Measurements from ENCODE around the gene CLEC2A.

Gene CLEC2A

DNA sequence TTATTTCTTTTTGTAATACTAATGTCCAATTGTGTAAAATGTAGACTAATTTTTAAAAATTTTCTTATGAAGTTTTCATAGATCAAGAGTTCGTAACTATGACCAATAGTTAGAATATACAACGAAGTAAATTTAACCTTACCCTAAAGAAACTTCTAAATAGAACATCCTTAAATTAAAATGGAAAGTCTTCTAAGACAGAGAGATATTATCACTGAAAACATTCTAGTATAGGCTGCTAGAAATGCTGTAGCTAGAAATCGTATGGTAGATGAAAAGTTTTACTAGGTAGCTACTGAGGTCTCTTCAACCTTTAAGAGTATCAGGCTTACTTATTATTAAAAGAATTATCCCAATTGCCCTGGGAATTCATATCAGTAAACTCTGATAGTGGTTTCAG is 925 bp downstream of the CLEC2A start:
- DNase-seq = no peak

DNA sequence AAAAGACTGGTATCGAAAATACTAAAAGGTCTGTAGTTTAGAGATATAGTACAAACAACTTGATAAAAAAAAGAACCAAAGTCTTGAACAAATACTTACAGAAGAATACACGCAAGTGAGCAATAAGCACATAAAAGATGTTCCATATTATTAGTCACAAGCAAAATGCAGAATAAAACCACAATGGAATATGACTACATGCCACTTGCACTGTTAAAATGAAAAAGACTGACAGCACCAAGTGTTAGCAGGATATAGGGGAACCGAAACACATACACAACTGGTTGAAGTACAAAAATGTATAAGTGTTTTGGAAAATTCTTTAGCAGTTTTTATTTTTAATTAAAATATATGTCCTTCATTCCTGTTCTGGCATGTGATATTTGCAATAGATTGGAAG is 3.6 kb downstream of the CLEC2A start:
- no peak for DNase-seq

DNA sequence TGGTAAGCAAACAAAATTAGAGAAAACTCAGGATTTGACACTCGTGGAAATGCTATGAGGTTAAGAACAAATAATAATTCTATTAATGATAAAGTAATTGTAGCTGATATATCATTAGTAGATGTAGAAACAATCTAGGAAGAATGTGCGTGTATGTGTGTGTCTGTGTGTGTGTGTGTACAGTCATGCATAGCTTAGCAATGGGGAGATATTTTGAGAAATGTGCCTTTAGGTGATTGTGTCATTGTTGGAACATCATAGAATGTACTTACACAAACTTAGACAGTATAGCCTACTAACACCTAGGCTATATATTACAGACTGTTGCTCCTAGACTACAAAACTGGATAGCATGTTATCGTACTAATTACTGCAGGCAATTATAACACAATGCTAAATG is 5.3 kb downstream of the CLEC2A start:
- no peak for DNase-seq

DNA sequence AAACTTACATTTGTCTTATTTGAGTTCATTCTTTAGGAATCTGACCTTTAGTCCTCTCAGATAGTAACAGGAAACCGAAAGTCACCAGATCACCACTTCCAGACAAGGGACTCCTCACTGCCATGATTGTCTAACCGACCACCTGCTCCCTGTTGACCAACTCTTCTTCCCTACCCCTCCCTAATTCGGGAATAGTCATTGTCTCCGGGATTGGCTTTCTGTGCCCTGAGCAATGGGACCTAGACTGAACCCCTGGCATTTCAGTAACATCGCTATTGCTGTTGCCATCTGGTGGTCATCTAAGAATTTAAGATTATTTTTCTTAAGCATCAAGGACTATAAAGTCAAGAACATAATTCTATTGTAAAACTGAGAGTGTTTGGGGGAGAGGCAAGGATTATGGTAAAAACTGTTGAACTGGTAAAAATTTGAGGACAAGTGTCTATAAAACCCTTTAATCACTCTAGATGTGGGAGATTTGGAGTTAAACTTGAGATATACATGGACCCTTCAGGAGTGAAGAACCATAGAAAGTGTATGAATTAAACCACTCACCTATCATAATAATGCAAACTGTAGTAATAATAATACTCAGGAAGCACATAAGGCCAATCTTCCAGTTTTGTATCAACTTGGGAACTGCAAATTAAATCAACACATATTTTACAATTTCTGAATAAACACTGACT is 6.3 kb downstream of the CLEC2A start:
- DNase-seq = no peak

DNA sequence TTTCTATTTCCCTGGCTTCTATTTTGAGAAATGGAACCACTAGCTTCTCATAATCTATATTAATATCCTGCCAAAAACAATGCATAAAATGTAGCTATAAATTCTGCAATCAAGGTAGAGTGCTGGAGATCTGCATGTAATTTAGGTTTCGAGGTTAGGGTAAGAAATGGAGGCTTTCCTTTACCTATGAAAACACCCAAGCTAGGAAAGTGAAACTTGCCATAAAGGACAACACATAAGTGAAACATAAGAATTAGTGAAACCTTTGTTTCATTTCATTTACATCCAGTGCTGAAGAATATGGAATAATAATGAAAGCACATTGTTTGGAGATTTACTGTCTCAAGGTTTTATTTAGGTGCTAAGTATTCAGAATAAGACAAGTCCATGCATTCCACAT is 9.7 kb downstream of the CLEC2A start:
- no peak for DNase-seq

DNA sequence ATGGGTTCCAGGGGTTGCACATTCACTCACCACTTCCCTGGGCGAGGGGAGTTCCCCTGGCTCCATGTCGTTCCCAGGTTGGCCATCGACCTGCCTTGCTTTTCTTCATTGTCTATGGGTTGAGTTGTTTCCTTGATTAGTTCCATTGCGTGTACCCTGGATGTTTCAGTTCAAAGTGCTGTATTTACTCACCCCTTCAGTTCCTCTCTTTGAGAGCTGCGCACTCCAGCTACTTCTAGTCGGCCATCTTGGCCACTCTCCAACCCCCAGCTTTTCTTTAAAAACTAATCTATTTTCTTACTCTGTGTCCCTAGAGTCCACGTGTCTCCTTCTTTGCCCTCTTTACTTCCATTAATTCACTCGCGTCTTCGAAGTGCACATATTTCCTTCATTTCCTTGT is 11.7 kb downstream of the CLEC2A start:
- DNase-seq = no peak

DNA sequence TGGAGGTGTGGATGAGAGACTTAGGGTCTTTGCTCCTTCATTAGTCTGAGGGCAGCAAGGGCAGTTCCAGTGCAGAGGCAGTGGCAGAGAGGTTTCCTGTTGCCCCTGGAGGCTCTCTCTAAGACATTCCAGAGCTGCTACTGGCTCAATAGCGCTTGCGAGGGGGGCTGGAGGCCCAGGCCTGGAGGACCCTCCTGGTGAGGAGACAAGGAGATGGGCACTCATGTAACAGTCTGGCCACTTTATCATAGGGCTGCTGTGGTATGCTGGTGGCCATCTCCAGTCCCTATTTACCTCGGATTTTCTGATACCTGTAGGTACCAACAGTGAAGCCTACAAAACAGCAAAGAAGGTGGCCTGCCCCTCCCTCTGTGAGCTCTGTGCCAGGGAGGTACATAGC is 12.7 kb downstream of the CLEC2A start:
- no peak for DNase-seq

DNA sequence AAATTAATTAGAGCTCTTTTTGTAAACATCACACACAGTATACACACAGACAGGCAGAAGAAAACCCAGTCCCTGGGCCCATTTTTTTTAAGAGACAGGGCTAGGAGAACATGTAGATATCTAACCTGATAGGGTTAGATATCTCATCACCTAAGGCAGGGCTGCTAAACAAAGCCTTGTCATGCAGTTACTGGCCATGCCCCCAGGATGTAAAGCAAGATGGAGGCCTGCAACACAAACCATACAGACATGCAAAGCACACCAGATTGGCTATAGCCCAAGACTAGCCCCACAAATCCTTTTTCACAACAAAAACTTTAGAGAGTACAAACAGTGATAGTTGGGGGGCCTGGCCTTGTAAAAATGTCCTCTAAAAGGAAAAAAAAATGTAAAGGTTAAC is 20.5 kb downstream of the CLEC2A start:
- no peak for DNase-seq

DNA sequence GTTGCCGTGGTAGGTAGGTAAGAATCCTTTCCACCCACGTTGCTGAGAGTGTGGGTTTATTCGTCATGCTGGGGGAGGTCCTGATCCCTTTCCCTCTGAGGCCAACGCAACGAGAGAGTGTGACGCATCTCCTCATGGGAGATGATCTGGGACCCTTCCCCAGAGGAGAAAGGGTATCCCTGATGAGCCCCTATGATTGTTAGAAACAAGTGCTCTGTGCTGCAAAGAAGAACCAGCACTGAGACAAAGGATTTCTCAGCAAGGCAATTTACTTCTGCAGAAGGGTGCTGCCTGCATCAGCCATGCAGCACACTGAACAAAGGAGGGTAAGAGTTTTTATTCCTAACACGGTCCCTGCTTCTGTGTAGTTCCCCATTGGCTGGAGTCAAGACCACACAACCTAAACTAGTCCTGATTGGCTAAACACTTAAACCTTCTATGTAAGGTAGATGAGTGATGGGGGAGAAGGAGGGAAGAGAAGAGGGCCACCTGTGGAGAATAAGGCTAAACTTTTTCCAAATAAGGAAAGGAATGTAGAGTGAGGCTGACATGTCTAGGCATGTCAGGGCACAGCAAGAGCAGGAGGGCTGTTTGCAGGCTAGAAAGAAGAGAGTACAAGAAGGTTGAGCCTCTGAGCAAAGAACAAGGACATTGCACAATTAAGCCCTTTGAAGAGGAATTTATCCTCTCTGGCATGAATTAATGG is 21.3 kb downstream of the CLEC2A start:
- DNase-seq = peak; percentile 90

DNA sequence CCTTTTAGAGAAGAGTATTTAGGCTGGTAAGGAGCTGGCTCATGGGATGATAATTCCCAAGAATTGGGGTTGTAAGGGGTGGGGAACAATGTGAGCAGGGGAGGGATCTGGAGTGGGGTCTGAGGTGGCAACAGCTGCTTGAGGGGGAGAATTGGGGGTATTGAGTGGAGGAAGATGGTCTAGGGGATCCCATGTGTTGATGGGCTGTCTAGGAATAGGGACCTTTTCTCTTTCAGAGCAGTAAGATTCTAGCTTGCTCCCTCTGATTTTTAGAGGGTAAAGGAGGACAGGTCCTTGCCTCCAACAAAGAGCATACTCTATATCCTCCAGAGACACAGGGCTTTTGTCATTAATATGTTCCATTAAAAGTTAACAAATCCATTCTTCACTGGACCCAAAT is 22.4 kb downstream of the CLEC2A start:
- no peak for DNase-seq

DNA sequence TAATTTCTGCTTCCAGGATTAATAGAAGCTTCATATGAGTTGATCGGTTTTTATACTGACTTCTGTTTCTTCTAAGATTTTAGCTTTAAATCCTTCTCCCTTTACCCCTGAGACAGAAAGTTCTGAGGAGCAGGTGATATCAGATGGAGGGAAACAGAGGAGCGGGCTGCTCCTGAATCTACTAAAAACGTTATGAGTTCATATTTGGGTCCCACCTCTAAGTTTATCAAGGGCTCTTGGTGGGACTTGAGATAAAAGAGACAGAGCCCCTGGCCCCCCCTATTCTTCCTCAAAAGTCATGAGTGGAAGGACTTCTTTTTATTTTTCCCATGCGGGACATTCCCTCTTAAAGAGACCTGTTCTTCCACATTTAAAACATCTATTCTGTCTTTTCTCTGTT is 23.8 kb downstream of the CLEC2A start:
- DNase-seq = no peak

DNA sequence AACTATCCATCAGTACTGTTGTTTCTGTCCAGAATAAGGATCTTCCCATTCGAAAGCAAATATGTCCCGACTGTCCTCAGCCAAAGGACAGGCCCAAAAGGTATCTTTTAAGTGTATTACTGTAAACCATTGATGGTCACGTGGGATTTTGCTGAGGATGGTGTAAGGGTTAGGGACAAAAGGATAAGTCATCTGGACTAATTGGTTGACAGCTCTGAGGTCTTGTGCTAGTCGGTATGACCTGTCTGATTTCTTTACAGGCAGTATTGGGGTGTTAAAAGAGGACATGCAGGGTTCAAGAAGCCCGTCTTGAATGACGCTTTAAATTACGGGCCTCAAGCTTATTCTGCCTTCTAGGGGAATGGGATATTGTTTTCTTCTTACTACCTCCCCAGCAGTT is 24.4 kb downstream of the CLEC2A start:
- DNase-seq = no peak

DNA sequence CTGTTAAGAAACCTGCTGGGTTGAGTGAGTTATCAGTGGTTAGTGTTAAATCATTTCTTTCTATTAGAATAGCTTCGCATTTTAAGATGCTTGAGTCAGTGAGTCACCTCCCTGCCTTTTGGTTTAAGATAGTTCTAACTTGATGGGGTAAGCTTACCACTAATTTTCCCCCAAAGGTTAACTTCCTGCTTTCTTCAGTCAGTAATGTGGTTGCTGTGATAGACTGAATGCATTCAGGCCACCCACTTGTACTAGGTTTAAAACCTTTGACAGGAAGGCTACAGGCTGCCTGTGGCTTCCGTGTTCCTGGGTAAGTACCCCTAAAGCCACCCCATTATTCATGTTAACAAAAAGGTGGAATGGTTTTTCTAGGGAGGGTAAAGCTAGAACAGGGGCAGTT is 25.3 kb downstream of the CLEC2A start:
- DNase-seq = no peak

DNA sequence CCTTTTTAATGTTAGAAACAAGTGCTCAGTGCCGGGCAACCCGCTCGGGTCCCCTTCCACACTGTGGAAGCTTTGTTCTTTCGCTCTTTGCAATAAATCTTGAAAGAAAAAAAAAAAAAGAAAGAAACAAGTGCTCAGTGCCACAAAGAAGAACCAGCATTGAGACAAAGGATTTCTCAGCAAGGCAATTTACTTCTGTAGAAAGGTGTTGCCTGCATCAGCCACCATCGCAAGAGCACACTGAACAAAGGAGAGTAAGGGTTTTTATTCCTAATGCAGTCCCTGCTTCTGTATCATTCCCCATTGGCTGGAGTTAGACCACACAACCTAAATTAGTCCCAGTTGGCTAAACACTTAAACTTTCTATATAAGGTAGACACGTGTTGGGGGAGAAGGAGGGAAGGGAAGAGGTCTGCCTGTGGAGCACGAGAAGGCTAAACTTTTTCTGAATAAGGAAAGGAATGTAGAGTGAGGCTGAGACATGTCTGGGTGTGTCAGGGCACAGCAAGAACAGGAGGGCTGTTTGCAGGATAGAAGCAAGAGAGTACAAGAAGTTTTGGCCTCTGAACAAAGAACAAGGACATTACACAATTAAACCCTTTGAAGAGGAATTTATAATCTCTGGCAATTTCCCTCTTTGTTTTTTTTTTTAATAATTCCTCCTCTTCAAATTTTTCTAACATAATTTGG is 29.5 kb downstream of the CLEC2A start:
- DNase-seq = no peak

DNA sequence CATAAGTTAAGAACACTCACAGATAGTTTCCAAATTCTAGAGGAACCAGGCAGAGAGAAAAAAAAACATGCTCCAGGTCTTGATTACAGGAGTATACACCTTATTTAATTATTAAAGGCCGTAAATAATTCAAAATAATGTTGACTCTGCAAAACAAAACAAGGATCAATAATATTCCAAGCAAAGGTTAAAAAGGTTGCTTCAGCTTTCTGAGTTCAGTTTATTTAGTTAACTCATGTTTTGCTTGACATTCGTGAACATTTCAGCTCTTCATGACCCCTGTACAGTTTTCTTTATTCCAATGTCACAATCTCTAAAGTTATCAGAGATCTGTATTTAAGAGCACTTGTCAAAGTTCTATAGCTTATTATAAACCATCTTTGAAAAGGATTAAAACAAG is 31.2 kb downstream of the CLEC2A start:
- no peak for DNase-seq

DNA sequence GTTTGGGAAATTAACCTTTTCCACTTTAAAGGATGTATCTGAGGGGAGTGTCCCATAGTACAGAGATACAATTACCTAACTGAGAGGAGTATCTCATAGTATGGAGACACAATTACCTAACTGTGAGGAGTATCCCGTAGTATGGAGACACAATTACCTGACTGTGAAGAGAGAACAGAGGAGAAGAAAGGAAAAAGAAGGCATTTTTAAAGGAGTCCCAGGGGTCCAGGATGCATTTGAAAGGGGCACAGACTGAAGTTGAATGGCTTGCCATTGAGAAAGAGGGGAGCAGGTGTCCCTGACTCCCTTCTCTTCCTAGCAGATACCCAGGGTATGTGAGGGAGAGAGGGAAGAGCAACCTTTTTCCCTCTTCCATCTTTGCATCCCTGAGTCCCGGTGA is 33.0 kb downstream of the CLEC2A start:
- DNase-seq = no peak

DNA sequence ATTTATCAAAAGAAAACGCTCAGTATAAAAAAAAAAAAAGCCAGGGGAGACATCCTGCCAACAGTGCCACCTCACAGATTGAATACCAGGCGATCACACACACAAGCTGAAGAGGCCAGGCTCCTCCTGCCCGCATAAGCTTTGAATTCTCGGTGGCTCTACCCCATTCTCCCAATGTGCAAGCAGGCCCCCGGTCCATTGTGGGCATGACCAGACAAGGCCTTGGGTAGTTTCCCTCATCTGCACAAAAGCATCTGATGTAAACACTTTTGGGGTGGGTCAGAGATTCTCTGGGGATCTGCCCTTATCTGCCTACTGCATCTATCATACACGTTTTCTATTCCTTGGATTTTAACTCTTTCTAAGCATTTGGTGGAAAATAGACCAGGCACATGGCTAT is 34.6 kb downstream of the CLEC2A start:
- DNase-seq = no peak

DNA sequence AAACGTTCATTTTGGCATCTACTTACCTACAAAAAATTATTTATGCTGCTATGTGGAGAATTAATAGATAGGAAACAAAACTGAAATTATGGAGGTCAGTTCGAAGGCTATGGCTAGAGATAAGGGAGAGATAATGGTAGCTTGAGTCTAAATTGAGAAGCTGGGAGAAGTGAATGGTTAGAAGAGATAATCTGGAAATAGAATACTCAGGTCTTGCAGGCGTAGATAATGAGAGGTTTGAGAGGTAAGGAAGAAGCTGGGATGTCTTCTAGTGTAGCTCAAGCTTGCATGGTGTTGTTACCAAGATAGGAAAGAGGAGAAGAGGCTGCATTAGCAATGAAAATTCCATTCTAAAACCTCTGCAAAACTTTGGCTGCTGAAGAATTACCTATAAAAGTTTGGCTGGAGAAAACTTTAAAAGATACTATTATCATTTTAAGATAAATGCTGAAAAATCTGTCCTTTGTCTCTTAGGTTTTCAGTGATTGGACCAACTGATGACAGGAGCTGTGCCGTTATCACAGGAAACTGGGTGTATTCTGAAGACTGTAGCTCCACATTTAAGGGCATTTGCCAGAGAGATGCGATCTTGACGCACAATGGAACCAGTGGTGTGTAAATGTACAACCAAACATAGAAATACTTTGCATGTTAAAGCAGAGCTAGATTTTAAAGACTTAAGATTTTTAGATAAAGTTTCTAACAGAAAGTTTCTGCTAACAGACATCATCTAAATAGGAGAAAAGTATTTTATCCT is 36.8 kb downstream of the CLEC2A start:
- DNase-seq = no peak

DNA sequence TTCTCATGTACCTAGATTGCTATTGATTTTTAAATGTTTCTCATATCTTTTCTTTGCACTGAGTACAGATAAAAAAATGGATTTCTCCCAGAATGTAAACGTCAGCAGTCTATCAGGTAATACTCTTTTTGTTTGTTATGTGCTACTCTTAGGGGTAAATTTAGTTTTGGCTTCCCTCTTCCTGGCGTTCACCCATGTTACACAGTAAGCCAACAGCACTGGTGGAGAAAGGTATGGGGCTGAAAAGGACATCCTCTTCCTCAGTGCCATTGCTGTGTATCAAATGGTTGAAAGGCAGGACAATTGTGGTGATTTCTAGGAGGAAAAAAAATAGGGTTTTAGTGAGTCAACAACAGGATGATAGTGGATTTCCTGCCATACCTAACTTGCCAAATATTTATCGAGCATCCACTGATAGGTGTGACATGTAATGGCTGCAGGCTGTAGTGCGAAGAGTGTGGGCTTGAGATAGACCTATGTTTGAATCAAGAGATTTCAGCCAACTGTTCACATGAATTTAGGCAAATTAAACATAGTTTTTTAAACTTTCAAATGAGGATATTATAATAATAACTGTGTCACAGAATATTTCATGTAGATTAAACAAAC is 43.4 kb downstream of the CLEC2A start:
- DNase-seq = no peak

DNA sequence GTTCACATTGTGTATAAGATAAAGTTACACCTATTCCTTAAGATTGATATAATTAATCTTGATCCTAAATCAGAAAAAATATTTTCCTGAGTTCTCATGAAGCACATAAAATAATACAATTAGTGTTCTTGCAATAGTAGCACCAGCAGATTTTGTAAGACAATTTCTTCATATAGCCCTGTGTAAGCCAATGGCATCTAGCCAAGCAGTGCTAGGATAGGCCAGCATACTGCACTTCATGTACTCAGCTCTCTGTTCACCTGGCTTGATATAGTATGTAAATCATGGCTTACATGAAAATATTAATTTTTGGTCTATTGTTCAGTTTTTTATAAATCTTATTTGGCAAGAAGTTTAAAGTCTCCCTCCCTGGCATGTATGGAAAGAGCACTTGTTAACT is 49.0 kb downstream of the CLEC2A start:
- no peak for DNase-seq

DNA sequence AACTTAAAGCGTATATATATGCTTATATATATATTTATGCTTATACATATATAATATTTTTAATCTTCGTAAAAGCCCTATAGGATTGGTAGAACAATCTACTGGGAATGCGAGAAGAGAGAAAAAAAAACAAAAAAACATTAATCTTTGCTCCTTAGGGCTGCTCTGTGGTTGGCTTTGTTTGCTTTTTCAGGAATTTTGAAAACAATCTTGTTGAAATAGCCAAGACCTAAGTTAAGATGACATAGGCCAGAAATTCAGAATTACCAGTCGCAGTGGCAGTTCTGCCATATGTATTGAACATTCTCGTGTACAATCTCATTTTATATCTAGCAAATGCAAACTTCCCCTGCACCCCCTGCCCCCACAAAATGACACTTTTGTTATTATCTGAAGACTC is 50.2 kb downstream of the CLEC2A start:
- DNase-seq = no peak

DNA sequence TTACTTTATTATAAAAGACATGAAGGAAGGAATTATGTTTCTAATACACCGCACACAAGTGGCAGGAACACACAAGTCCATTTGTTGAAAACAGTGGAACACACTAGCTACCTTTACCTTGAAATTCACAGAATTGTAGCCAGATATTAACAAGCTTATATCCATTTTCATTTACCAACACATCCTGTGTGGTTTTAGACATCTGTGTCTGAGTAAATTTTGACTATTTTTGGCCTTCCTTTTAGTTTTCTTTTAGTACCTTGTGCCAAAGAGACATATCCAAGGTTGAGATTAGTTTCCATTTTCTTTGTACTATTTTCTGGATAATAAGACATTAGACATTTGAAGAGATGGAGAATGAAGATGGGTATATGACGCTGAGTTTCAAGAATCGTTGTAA is 50.9 kb downstream of the CLEC2A start, which contains the start of gene KLRF2:
Gene KLRF2 (plus strand): TSS at position 244 of the 400 bp plus-strand sequence. CDS start 107 bp downstream, at position 351.
- DNase-seq = no peak

DNA sequence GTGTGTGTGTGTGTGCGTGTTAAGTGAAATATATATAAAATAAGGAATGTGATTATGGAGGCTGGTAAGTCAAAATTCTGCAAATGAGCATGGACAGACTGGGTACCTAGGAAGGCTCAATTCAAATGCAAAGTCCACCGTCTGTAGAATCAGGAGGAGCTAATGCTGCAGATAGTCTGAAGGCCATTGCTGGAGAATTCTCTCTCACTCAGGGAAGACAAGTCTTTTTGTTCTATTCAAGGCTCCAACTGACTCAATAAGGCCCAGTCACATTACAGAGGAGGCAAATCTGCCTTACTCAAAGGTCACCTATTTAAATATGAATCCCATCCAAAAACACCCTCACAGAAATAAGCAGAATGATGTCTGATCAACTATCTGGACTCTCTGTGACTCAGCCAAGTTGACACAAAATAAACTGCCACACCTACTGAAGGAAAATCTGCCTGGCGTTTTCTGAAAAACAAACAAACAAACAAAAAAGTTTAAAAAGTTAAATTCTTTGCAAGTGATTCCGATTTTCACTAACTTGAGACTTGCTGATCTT is 51.6 kb downstream of the CLEC2A start:
- DNase-seq = no peak
